GM19438 (cell line): ENCODE measurements around the gene ADGRL3.

Experiments
- ATAC-seq: cut with Tn5 transposase; IDR thresholded peaks from one replicate; pipeline ENCODE4 v1.9.1; 2021; ENCODE audit warnings: low read depth; ENCODE audit not compliant: unreplicated experiment

The ADGRL3 gene

DNA sequence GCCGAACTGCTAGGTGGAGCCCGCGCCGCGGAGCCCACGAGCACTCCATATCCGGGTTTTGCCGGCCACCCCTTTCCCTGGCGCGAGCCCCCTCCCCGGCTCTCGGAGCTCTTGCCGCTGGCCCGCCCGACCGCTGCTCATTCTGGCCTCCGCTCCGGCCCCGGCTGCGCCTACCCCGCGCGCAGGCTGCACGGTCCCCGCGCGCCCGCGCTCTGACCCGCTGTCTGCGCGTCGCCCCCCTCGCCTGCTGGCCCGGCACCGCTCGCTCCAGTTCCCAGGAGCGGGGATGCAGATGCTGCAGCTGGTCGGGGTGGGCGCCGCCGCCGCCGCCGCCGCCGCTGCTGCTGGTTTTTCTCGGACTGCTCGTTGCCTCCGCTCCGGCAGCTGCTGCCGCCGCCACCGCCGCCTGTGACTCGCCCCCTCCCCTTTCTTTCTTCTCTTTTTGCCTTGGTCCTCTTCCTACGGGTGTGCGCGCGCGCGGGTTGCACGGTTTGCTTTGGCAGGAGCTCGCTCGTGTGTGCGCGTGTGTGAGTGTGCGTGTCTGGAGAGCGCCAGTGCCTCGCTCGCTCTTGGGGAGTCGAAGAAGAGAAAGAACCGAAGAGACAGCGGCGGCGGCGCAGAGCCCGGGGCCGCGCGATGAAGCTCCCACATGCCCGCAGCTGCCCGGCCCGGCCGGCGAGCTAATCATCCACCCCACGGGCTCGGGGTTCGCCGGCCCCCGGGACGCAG lies at the start of gene ADGRL3:
Gene ADGRL3 (plus strand): TSS at position 140 of the 729 bp plus-strand sequence.
- no peak for ATAC-seq

DNA sequence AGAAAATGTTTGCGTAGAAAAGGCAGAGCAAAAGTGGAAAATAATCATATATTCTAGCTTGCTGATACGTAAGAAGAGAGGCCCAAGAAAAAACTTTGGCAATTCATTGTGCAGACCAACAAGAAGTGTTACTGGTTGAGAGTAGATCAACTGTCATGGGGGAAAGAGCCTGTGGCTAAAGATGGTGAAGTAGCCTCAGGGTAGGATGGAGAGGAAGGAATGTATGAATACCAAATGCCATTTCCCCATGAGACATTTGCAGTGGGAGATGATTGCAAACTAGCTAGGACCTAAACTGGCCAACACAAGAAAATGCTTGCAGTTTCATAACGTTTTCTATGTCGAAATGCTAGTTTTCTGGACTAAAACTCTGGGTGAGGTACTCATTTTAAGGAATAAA lies 47.7 kb upstream of the ADGRL3 start:
- ATAC-seq: no peak

DNA sequence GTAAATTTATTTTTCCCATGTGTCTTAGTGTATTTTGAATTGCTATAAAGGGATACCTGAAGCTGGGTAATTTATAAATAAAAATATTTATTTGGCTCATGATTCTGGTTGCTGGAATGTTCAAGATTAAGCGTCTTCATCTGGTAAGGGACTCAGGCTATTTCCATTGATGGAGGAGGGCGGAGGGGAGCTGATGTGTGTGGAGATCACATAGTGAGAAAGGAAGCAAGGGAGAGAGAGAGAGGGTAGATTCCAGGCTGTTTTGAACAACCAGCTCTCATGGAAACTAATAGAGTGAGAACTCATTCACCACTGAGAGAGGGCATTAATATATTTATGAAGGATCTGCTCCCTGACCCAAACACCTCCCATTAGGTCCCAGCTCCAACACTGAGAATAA lies 39.6 kb upstream of the ADGRL3 start:
- no peak for ATAC-seq

DNA sequence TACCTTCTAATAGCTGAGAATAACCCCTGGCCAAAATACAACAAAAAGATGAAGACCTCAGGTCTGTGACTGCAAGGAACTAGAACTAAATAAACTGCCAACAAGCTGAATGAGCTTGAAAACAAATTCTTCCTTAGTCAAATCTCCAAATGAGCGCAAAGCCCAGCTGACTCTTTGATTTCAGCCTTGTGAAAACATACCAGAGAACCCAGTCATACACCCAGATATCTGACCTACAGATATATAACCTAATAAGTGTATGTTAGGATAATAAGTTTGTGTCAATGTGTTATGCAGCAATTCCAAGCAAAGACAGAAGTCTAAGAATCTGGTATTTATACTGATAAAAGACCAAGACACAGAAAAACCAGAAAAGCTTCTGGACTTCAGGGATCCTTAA lies 38.0 kb upstream of the ADGRL3 start:
- ATAC-seq: no peak

DNA sequence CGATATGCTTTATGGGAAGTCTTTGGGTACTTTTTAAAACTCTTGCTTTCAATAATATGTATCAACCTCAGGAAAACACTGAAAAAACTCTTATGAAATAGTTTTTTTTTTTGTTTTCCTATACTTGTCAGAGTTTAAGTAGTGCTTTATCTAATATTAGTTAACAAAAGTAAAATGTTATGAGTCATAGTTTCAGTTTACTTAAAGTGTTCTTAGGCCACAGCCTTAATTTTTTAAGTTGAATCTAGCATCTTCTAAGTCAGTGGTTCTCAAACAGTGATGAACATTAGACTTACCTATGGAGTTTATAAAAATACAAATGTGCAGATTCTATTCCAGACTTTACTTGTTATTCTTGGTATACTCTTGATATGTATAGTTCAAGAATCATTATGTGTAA lies 26.3 kb upstream of the ADGRL3 start:
- no peak for ATAC-seq

DNA sequence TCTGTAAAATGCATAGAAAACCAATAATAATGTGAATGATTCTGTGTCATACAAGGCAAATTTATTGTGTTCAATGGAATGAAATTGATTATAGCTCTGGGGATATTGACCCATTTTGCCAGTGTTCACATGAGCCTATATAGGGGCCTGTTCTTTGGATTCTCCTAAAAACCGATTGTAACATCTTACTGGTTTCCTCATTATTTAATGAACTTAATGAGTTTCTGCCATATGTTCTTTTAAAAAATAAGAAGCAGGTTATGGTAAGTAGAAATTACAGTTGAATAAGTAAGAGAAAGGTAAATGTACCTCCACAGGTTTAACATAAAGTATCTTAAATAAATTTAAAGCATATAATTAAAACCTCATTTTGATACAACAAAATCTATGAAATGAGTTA lies 24.6 kb upstream of the ADGRL3 start:
- ATAC-seq: no peak

DNA sequence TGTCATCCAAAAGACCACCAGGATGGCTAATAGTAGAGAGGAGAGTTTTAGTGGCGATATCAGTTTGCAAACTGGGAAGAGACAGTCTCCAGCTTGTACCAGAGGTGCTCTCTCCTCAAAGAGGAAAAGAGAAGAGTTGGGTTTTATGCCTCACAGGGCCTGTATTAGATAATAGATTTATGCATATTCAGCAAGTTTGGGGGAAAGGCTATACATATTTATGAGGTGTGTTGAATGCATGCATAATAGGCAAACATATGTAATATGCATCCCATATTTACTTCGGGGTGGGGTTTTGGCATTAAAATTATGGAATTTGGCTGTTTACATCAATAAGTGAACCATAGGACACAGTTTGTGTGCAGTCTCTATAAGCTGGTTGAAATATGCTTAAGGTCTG lies 22.8 kb upstream of the ADGRL3 start:
- no peak for ATAC-seq

DNA sequence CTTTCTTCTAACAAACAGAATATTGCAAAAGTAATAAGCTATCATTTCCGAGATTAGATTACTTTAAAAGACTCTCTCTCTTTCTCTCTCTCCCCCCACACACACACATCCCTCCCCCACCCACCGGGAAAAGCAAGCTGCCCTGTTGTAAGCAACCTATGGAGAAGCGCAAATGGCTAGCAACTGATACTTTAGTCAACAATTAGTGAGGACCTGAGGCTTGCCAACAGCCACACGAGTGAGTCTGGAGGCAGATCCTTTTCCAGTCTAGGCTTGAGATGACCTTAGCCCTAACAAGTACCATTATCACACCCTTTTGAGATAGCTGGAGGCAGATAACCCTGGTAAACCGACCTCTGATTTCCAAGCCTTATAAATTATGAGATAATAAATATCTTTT lies 19.7 kb upstream of the ADGRL3 start:
- ATAC-seq: no peak

DNA sequence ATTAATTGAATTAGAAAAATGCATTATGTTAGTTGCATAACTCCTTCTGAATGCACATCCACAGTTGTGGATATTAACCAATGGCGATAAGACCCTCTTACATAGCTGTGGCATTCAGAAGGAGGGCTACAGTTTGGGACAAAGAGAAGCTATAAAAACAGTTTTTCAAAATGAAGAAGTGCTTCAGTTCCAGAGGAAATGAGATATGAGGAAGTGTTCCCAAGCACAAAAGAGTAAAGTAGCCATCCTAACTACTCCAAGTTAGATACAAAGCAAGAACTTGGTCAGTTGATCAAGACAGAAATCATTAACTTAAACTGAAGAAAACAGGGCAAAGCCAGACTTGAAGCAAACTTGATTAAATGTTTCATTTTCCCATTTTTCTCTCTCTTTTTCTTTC lies 17.2 kb upstream of the ADGRL3 start:
- no peak for ATAC-seq

DNA sequence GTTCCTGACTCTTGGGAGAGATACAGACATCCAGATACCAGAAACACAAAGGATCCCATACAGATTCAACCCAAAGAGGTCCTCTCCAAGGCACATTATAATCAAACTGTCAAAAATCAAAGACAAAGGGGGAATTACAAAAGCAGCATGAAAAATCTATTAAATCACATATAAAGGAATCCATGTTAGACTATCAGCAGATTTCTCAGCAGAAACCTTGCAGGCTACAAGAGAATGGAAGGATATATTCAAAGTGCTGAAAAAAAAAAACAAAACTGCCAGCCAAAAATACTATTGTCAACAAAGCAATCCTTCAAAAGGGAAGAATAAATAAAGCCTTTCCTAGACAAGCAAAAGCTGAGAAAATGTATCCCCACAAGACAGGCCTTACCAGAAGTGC lies 14.8 kb upstream of the ADGRL3 start:
- no peak for ATAC-seq

DNA sequence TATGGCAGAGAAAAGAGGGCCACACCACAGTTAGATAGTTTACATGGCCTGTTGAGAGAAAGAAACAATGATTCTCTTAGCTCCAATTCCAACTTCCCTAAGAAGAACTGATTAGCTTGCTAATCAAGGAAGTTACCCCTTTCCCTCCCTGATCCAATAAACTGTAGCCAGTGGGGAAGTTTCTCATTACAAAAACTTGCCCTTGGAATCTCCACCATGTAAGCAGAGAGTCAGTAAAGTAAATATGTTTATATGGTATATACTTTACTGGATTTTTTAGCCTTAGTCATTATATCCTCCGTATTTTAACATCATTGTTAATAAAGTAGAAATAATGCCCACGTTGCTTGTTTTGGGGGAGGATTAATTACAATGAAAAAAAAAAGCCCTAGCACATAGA lies 7.7 kb upstream of the ADGRL3 start:
- ATAC-seq: no peak

DNA sequence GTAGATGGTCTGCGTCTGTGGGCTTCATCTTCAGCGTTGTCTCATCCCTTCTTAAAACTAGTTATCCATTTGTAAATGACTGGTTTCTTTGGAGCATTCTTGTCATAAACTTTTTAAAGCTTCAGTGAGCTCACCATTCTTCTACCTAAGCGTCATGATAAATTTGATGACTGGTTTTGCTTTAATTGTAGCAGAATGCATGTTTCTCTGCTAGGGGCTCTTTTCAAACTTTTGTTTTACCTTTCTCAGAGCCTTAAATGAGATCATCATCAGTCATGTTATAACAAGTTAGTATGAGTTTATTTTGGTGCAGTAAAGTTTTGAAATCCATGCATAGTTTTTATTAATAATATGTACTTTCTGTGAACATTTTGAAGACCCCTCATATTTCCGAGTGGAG lies 6.3 kb upstream of the ADGRL3 start:
- no peak for ATAC-seq

DNA sequence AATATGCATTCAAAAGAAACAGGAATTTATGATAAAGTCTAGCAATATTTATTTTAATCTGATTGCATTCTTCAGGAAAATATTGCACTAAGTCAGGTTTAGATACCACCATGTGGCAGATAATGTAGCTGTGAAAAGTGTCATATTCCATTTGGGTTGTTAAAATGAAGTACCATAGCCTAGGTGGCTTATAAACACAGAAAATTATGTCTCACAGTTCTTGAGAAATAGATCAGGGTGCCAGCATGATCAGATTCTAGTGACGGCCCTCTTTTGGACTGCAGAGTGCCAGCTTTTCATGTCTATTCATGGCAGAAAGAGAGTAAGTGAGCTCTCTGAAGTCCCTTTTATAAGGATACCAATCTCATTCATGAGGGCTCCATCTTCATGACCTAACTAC lies 5.6 kb upstream of the ADGRL3 start:
- no peak for ATAC-seq

DNA sequence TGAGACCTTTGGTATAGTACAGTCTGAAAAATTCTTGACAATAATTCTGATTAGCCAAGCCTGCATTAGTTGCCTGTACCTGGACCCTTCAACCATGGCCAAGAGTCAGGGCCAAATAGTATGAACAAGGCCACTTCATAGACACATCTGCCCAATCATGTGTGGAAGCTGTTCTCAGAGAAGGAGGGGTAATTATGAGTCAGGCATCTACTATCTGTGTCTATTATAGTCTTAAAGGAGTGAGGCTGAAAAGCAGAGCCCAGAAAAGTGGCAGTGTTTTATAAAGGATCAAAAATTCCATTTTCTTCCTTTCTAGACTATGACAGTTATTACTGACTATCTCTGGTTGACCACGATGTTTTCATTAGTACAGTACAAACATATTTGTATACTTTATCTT lies 5.0 kb upstream of the ADGRL3 start:
- ATAC-seq: no peak

DNA sequence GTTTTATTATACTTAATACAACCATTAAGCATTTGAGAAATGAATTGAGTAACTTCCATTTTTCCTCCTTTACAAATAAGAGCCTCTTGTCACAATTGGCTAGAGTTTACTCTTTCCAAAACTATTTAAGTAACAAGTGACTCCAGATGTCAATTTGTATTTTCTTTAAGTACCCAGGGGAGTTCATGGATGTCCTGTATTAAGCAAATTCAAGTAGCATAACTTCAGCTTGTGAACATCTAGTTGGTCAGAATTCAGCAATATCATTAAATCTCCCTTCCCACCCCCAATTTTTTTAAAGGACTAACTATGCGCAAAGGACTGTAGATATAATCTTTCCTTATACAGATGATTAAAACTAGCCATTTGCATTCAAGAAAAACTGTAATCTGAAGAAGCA lies 1.4 kb upstream of the ADGRL3 start:
- ATAC-seq: no peak

DNA sequence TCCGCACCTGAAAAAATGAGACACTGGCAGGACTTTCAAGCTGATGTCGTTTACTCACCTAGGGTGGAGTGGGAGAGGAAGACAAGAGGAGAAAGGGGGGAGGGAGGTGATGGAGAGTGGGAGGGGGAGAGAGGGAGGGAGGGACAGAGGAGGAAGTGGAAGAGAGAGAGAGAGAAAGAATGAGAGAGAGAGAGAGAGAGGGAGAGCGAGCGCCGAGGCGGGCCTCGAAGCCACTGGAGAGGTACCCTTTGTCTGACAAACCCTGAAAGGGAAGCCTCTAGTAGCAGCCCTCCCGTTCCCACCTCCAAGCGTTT lies 296 bp upstream of the ADGRL3 start:
- ATAC-seq: no peak

DNA sequence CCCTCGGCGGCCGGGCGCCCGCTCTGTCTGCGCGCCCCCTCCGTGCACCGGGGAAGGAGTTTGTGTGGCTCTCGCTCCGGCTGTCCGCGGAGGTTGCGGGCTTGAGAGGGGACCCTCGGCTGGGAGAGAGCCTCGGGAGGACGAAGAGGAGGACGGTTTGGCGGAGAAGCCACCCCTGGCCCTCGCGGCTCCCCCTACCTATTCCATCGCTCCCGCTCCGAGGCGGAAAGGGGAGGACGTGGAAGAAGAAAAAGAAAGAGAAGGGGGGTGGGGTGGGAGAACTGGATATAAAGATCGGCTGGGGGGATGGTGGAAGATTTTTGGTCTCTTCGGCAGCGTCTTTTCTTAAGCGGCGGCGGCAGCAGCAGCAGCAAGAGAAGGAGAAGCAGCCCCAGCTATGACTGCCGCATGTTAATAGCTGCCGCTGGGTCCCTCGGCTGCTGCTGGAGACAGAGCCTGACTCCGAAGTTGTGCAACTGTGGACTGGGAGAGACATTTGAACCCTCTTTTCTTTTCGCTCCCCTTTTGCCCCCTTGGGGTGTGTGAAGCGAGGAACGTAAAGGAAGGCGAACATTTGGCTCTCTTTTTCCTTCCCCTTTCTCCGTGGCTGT lies 895 bp downstream of the ADGRL3 start:
- ATAC-seq: no peak

DNA sequence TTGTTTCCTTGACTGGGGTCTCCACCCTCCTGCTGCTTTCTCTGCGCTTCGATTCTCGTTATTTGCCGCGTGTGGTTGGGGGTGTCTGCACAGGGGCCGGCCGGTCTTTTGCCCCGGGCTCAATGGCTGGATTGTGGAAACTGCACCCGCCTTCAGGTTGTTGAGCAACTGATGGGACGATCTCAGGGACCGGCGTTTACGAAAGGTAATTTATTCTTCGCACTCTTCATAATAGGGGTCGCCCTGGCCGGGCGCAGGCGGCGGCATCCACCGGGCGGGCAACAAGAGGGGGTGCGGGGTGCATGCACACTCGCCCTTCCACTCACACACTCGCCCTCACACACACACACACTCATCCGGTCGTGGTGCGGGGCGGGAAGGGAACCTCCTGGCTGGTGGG lies 1.4 kb downstream of the ADGRL3 start:
- ATAC-seq: no peak

DNA sequence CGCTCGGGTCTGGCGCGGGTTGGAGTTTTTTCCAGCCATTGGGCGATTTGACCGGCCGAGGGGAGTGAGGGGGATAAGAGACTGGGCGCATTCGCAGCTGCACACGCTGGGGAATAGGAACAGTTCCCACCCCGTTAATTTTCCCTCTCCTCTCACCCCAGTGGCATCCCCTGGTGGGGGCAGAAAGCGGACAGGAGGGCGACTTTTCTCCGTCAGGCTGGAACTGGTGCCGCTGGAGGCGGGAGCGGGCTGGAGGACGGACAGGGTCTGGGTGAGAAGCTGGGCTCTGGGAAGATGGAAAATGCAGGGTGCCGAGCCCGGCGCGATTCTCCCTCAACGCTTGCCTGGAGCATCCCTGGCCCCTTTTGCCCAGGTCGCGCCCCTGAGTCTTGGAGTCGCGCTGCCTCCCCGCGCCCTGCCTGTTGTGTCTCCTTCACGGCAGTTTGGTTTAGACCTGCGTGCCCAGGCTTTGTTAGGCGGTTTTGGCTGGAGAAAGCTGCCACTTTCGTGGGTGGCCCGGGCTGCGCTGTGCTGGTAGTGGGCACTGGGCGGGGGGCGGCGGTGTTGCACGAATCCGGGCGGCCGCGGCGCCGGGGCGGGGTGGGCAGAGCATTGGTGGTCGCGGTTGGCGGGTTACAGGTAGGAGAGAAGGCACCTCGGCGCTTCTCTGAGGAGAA lies 2.0 kb downstream of the ADGRL3 start:
- ATAC-seq: no peak

DNA sequence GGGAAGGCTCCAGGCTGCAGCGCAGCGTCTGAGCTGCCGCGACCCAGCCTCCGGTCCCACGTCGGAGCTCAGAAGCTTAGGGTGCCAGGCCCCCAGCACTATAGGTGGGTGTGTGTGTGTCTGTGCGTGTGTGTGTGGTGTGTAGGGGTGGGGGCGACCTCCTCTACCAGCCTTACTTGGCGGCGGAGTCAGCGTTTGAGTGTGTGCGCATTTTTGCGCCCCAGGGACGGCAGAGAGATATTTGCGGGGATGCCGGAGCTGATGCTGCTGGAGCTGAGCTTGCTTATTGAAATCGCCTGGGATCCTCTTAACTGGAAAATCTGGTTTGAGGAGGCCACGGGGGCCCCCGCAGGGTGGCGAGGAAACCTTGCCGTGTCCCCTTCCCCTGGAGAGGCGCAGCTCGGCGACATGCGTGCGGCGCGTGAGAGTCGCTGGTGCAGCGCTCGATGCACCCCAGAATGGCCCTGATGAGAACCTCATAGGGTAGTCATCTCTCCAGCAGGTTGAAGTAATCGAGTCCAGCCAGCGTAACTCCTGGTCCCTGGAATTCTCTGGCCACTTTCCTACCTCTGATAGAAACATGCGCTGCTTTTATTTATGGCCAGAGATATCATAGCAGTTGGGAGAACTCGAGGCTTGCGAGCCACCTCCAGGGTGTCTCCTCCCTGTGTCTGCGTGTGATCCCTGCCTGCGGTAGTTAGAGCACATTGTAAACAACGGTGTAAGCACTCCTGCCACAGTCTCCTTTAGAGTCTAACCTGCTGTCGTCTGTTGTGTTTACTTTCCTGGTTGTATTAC lies 2.7 kb downstream of the ADGRL3 start:
- no peak for ATAC-seq

DNA sequence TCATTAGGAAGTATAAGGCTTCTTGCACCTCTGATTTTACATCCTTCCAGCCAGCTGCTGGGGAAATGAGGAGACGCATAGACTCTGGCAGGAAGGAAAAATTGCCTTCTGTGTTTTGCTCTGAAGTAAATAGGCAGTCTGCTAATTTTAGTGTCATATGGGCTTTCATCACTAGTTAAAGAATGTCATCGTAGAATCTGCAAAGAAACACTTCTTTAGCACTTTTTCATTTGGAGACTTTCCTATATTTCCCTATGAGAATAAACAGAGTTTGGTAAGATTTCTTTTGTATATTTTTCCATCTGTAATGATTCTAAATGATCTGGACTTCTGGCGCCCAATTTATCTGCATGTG lies 3.3 kb downstream of the ADGRL3 start:
- ATAC-seq: no peak
